ENCODE results near the gene GID4. TPM values are rescaled to one million over a fixed set of nuclear protein-coding genes. Genes with fewer than 3 reads are reported as not detected.

GID4 gene
- polyA plus RNA-seq, 3 donors: 4.1 to 6.0 (median 4.4) TPM

- intact Hi-C loops (cut with micrococcal nuclease): loop anchor here (2.0 to 10.0 kb wide), 3 partner anchors 59 to 337 kb away; partner anchors contain the start of genes DRC3 (in 1 of the 2) and TOM1L2 (in 1 of the 2)
- Histone ChIP-seq H3K4me3 (replicated peaks in 1 of 3; ENCODE audit: low read depth in 2 of 3, low read length in 3 of 3) (no peak overlapping the region), H4K20me1 (ENCODE audit: insufficient read depth, low read length) (peaks cover 67% of the 10 kb centered on the region), H3K4me2 (replicated peaks; ENCODE audit: extremely low read depth, low read length, poor library complexity, severe bottlenecking) (no peak overlapping the region), H3K4me1 (ENCODE audit: control insufficient read depth in 1 of 2, insufficient read depth in 2 of 2, low read length in 2 of 2) (peaks cover 22 to 35% of the 10 kb centered on the region in 2 donors), H3K27ac (ENCODE audit: low read depth in 1 of 2, low read length in 2 of 2) (peak overlapping the region in 1 of 2 donors; percentile 56), H3K9ac (ENCODE audit: insufficient read depth, low read length, poor library complexity, severe bottlenecking) (no peak overlapping the region), H3K27me3 (ENCODE audit: control insufficient read depth in 2 of 2, insufficient read depth in 2 of 2, low read length in 2 of 2) (no peaks in the 10 kb centered on the region), H3K36me3 (replicated peaks in 1 of 2; ENCODE audit: control insufficient read depth in 1 of 2, insufficient read depth in 2 of 2, low read length in 2 of 2) (peaks cover 11 to 31% of the 10 kb centered on the region in 2 donors), H3K9me3 (replicated peaks in 1 of 2; ENCODE audit: control insufficient read depth in 1 of 2, insufficient read depth in 1 of 2, low read length in 2 of 2) (no peaks in the 10 kb centered on the region), H2AFZ (ENCODE audit: insufficient read depth, low read depth, low read length, poor library complexity, severe bottlenecking) (no peak overlapping the region), H3K79me2 (ENCODE audit: insufficient read depth, low read length) (peaks cover 93% of the 10 kb centered on the region)
- peaks cover 17 to 35% of the 10 kb centered on the region in 2 donors for H3K36me3 Mint-ChIP-seq
- no peak for TF ChIP-seq CTCF (IDR thresholded peaks at IDR 0.05)
- H3K9me3 Mint-ChIP-seq: no peaks in the 10 kb centered on the region
- peak in 1 of 3 donors; percentile 40 for DNase-seq
- H3K4me1 Mint-ChIP-seq: peaks cover 39% of the 10 kb centered on the region
- H3K4me3 Mint-ChIP-seq: no peak overlapping the region
- 38% methylated on average over 2 of the region's 2 CpGs for WGBS (ENCODE audit: insufficient coverage)
- H3K27ac Mint-ChIP-seq: peak overlapping the region in 6 of 7 donors; percentile 42 to 77 (median 70)
- H3K27me3 Mint-ChIP-seq (ENCODE audit: low read depth in 3 of 3): no peaks in the 10 kb centered on the region
Observed at GRCh38 chr17:18031955-18032354, 7.3 kb upstream of the GID4 start.

GRCh38 chr17:18033442-18034099 lies 5.6 kb upstream of the GID4 start:
- Histone ChIP-seq H3K4me1 (ENCODE audit: control insufficient read depth in 1 of 2, insufficient read depth in 2 of 2, low read length in 2 of 2) (peaks cover 34 to 44% of the 10 kb centered on the region in 2 donors), H3K4me2 (replicated peaks; ENCODE audit: extremely low read depth, low read length, poor library complexity, severe bottlenecking) (no peak overlapping the region), H3K36me3 (replicated peaks in 1 of 2; ENCODE audit: control insufficient read depth in 1 of 2, insufficient read depth in 2 of 2, low read length in 2 of 2) (peaks cover 0 to 16% of the 10 kb centered on the region in 2 donors), H3K9me3 (replicated peaks in 1 of 2; ENCODE audit: control insufficient read depth in 1 of 2, insufficient read depth in 1 of 2, low read length in 2 of 2) (no peaks in the 10 kb centered on the region), H2AFZ (ENCODE audit: insufficient read depth, low read depth, low read length, poor library complexity, severe bottlenecking) (no peak overlapping the region), H3K9ac (ENCODE audit: insufficient read depth, low read length, poor library complexity, severe bottlenecking) (no peak overlapping the region), H4K20me1 (ENCODE audit: insufficient read depth, low read length) (peaks cover 69% of the 10 kb centered on the region), H3K4me3 (replicated peaks in 1 of 3; ENCODE audit: low read depth in 2 of 3, low read length in 3 of 3) (no peak overlapping the region), H3K27ac (ENCODE audit: low read depth in 1 of 2, low read length in 2 of 2) (peak overlapping the region in 1 of 2 donors; percentile 36), H3K79me2 (ENCODE audit: insufficient read depth, low read length) (peaks cover 87% of the 10 kb centered on the region), H3K27me3 (ENCODE audit: control insufficient read depth in 2 of 2, insufficient read depth in 2 of 2, low read length in 2 of 2) (no peaks in the 10 kb centered on the region)
- DNase-seq: peak; percentile 77 to 90 (median 85)
- peak overlapping the region; percentile 69 to 85 (median 77) for H3K27ac Mint-ChIP-seq
- H3K36me3 Mint-ChIP-seq: peaks cover 5 to 20% of the 10 kb centered on the region in 2 donors
- H3K9me3 Mint-ChIP-seq: no peaks in the 10 kb centered on the region
- peak; percentile 74 for TF ChIP-seq CTCF (IDR thresholded peaks at IDR 0.05)
- no peak overlapping the region for H3K4me3 Mint-ChIP-seq
- no peaks in the 10 kb centered on the region for H3K27me3 Mint-ChIP-seq (ENCODE audit: low read depth in 3 of 3)
- 23% methylated on average over 5 of the region's 5 CpGs for WGBS (ENCODE audit: insufficient coverage)
- peaks cover 46% of the 10 kb centered on the region for H3K4me1 Mint-ChIP-seq
- intact Hi-C loops (cut with micrococcal nuclease): loop anchor here (1.0 to 10.0 kb wide), 4 partner anchors 61 to 339 kb away; partner anchors contain the start of genes DRC3 (in 1 of the 2) and TOM1L2 (in 1 of the 2)
